IPS-15b (cell line): ENCODE measurements around the gene LIN28A.
A peak's percentile ranks its signal among the peaks of the same experiment; 100 is the strongest.
"Not testable (repeated sequence)": the region's sequence is repeated elsewhere in the genome, so short reads cannot be mapped to it uniquely, and the experiment has no call there.

Experiments used
- H3K27me3 ChIP-seq: one replicate; pipeline ENCODE4 v1.6.1; 2013; ENCODE audit warnings: low read length; ENCODE audit not compliant: control insufficient read depth, insufficient read depth
- H3K36me3 ChIP-seq: one replicate; pipeline ENCODE4 v1.6.1; 2013; ENCODE audit warnings: low read length; ENCODE audit not compliant: control insufficient read depth, insufficient read depth
- H3K4me1 ChIP-seq: one replicate; pipeline ENCODE4 v1.6.1; 2013; ENCODE audit warnings: mild to moderate bottlenecking, low read length; ENCODE audit not compliant: control insufficient read depth, insufficient read depth
- H3K4me3 ChIP-seq: one replicate; pipeline ENCODE4 v1.5.1; 2013; ENCODE audit warnings: low read depth, low read length
- H3K9ac ChIP-seq: one replicate; pipeline ENCODE4 v1.6.1; 2013; ENCODE audit warnings: low read depth, mild to moderate bottlenecking, low read length
- H3K9me3 ChIP-seq: one replicate; pipeline ENCODE4 v1.6.1; 2013; ENCODE audit warnings: mild to moderate bottlenecking, low read length; ENCODE audit not compliant: control insufficient read depth, insufficient read depth

Gene LIN28A

GRCh38 chr1:26410706-26411623 is at the start of gene LIN28A:
Gene LIN28A (plus strand): TSS chr1:26410817. CDS start chr1:26410892, 75 bp downstream.
- Histone ChIP-seq H3K9ac (peak within 1 kb of the TSS; percentile 100), H3K4me3 (peak within 1 kb of the TSS; percentile 99), H3K27me3 (no peaks in the 10 kb centered on the region)

GRCh38 chr1:26361605-26362122 is 49.0 kb upstream of the LIN28A start:
- Histone ChIP-seq H3K36me3 (no peaks in the 10 kb centered on the region), H3K9ac (no peak overlapping the region), H3K9me3 (no peaks in the 10 kb centered on the region), H3K27me3 (peaks cover 49% of the 10 kb centered on the region), H3K4me1 (peaks cover 13% of the 10 kb centered on the region), H3K4me3 (no peak overlapping the region)

More at GRCh38 chr1:26410706-26411623, at the start of gene LIN28A:
- H3K36me3 ChIP-seq, result peaks cover 23% of the 10 kb centered on the region
- no peaks in the 10 kb centered on the region for H3K9me3 ChIP-seq
- peaks cover 18% of the 10 kb centered on the region for H3K4me1 ChIP-seq

- peaks cover 13% of the 10 kb centered on the region for H3K4me1 ChIP-seq
- H3K27me3 ChIP-seq, result peaks cover 49% of the 10 kb centered on the region
- no peaks in the 10 kb centered on the region for H3K9me3 ChIP-seq
- H3K4me3 ChIP-seq, result no peak overlapping the region
- H3K9ac ChIP-seq, result no peak overlapping the region
- no peaks in the 10 kb centered on the region for H3K36me3 ChIP-seq
Observed at GRCh38 chr1:26362331-26362730, 48.3 kb upstream of the LIN28A start.

- H3K36me3 ChIP-seq, result no peaks in the 10 kb centered on the region
- peaks cover 10% of the 10 kb centered on the region for H3K4me1 ChIP-seq
- peak overlapping the region; percentile 26 for H3K9ac ChIP-seq
- H3K4me3 ChIP-seq, result no peak overlapping the region
- H3K27me3 ChIP-seq, result peaks cover 45% of the 10 kb centered on the region
- no peaks in the 10 kb centered on the region for H3K9me3 ChIP-seq
Observed at GRCh38 chr1:26363549-26364448, 46.8 kb upstream of the LIN28A start.

GRCh38 chr1:26364956-26365355 is 45.7 kb upstream of the LIN28A start:
- Histone ChIP-seq H3K4me1 (peaks cover 6% of the 10 kb centered on the region), H3K4me3 (no peak overlapping the region), H3K9me3 (no peaks in the 10 kb centered on the region), H3K9ac (no peak overlapping the region), H3K36me3 (no peaks in the 10 kb centered on the region), H3K27me3 (peaks cover 41% of the 10 kb centered on the region)

GRCh38 chr1:26367441-26367840 is 43.2 kb upstream of the LIN28A start:
- H3K9me3 ChIP-seq, result no peaks in the 10 kb centered on the region
- no peaks in the 10 kb centered on the region for H3K4me1 ChIP-seq
- no peak overlapping the region for H3K9ac ChIP-seq
- H3K4me3 ChIP-seq, result no peak overlapping the region
- peaks cover 21% of the 10 kb centered on the region for H3K27me3 ChIP-seq
- no peaks in the 10 kb centered on the region for H3K36me3 ChIP-seq

GRCh38 chr1:26368006-26368405 is 42.6 kb upstream of the LIN28A start:
- Histone ChIP-seq H3K27me3 (peaks cover 15% of the 10 kb centered on the region), H3K9me3 (no peaks in the 10 kb centered on the region), H3K4me3 (no peak overlapping the region), H3K9ac (no peak overlapping the region), H3K4me1 (no peaks in the 10 kb centered on the region), H3K36me3 (no peaks in the 10 kb centered on the region)

- no peaks in the 10 kb centered on the region for H3K9me3 ChIP-seq
- no peak overlapping the region for H3K4me3 ChIP-seq
- no peak overlapping the region for H3K9ac ChIP-seq
- H3K4me1 ChIP-seq, result no peaks in the 10 kb centered on the region
- H3K27me3 ChIP-seq, result peaks cover 13% of the 10 kb centered on the region
- H3K36me3 ChIP-seq, result no peaks in the 10 kb centered on the region
Observed at GRCh38 chr1:26368486-26368885, 42.1 kb upstream of the LIN28A start.

GRCh38 chr1:26370591-26371382 is 39.8 kb upstream of the LIN28A start:
- Histone ChIP-seq H3K27me3 (no peaks in the 10 kb centered on the region), H3K9me3 (no peaks in the 10 kb centered on the region), H3K9ac (no peak overlapping the region), H3K4me3 (no peak overlapping the region), H3K36me3 (no peaks in the 10 kb centered on the region), H3K4me1 (no peaks in the 10 kb centered on the region)

GRCh38 chr1:26372039-26372438 is 38.6 kb upstream of the LIN28A start:
- H3K4me3 ChIP-seq, result no peak overlapping the region
- no peaks in the 10 kb centered on the region for H3K4me1 ChIP-seq
- H3K9me3 ChIP-seq, result no peaks in the 10 kb centered on the region
- H3K36me3 ChIP-seq, result no peaks in the 10 kb centered on the region
- H3K9ac ChIP-seq, result no peak overlapping the region
- no peaks in the 10 kb centered on the region for H3K27me3 ChIP-seq

GRCh38 chr1:26372611-26373010 is 38.0 kb upstream of the LIN28A start, which contains the start of gene ZNF683:
Gene ZNF683 (minus strand): TSS chr1:26372750. CDS start chr1:26368571, 4,179 bp downstream.
- H3K27me3 ChIP-seq, H3K9ac ChIP-seq, H3K36me3 ChIP-seq, H3K4me1 ChIP-seq, H3K4me3 ChIP-seq, H3K9me3 ChIP-seq: not testable (repeated sequence)
